Activated naive CD8-positive, alpha-beta T cell treated with anti-CD3 and anti-CD28 coated beads for 36 hours (primary cell): Measurements from ENCODE around the gene IL31RA. TPM values are rescaled to one million over a fixed set of nuclear protein-coding genes. Genes with fewer than 3 reads are reported as not detected.
"Not testable (repeated sequence)": the region's sequence is repeated elsewhere in the genome, so short reads cannot be mapped to it uniquely, and the experiment has no call there.

Source experiments
- DNase-seq: peaks from one replicate; pipeline ENCODE4 v3.0.0; 2021
- H3K27ac Mint-ChIP-seq: one replicate; pipeline ENCODE4 v1.8.0; 2022; ENCODE audit warnings: mild to moderate bottlenecking, moderate library complexity, mixed read lengths
- H3K27me3 Mint-ChIP-seq: one replicate; pipeline ENCODE4 v1.8.0; 2022; ENCODE audit warnings: mild to moderate bottlenecking, mixed read lengths
- H3K36me3 Mint-ChIP-seq: one replicate; pipeline ENCODE4 v1.8.0; 2021; ENCODE audit warnings: mild to moderate bottlenecking, mixed read lengths
- H3K4me1 Mint-ChIP-seq: one replicate; pipeline ENCODE4 v1.8.0; 2021; ENCODE audit warnings: mixed read lengths
- H3K4me3 Mint-ChIP-seq: one replicate; pipeline ENCODE4 v1.8.0; 2022; ENCODE audit warnings: mild to moderate bottlenecking, moderate library complexity, mixed read lengths
- H3K9me3 Mint-ChIP-seq: one replicate; pipeline ENCODE4 v1.8.0; 2022; ENCODE audit warnings: mixed read lengths
- total RNA-seq, 2 experiments: library from RNA; stranded (reverse); gene quantifications; one replicate each; pipeline ENCODE4 v1.2.3, GENCODE V29; 2021

IL31RA gene
- total RNA-seq, result not detected

DNA sequence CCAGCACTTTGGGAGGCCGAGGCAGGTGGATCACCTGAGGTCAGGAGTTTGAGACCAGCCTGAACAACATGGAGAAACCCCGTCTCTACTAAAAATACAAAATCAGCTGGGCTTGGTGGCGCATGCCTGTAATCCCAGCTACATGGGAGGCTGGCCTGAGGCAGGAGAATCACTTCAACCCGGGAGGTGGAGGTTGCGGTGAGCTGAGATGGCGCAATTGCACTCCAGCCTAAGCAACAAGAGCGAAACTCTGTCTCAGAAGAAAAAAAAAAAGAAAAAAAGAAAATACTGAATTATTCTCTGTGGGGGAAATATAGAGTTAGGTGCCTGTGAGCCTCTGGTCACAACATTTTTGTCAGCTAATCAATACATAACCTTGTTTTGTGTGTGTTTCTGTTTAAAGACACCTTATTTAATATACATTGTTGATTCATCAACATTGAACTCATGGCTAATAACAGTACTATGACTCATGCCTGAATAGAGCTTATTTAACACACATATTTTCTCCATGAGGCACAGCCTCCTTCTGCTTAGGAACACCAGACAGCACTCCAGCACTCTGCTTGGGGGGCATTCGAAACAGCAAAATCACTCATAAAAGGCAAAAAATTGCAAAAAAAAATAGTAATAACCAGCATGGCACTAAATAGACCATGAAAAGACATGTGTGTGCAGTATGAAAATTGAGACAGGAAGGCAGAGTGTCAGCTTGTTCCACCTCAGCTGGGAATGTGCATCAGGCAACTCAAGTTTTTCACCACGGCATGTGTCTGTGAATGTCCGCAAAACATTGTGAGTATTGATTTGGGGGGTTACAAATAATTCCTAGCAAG, at the start of gene IL31RA:
Gene IL31RA (plus strand): TSS at position 519 of the 836 bp plus-strand sequence. CDS start 214 bp downstream, at position 733.
- no peak within 1 kb of the TSS for H3K27ac Mint-ChIP-seq
- no peaks in the 10 kb centered on the region for H3K36me3 Mint-ChIP-seq
- no peaks in the 10 kb centered on the region for H3K9me3 Mint-ChIP-seq
- DNase-seq, result no peak
- H3K27me3 Mint-ChIP-seq, result no peaks in the 10 kb centered on the region
- H3K4me1 Mint-ChIP-seq, result peaks cover 21% of the 10 kb centered on the region
- no peak within 1 kb of the TSS for H3K4me3 Mint-ChIP-seq

DNA sequence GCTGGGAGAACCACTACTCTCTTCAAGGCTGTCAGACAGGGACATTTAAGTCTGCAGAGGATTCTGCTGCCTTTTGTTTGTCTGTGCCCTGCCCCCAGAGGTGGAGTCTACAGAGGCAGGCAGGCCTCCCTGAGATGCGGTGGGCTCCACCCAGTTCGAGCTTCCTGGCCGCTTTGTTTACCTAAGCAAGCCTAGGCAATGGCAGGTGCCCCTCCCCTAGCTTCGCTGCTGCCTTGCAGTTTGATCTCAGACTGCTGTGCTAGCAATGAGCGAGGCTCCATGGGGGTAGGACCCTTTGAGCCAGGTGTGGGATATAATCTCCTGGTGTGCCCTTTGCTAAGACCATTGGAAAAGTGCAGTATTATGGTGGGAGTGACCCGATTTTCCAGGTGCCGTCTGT, 42.3 kb upstream of the IL31RA start:
- H3K27me3 Mint-ChIP-seq, H3K27ac Mint-ChIP-seq, H3K4me1 Mint-ChIP-seq, DNase-seq, H3K36me3 Mint-ChIP-seq, H3K9me3 Mint-ChIP-seq, H3K4me3 Mint-ChIP-seq: not testable (repeated sequence)

GRCh38 chr5:55815939-55816338, 35.2 kb upstream of the IL31RA start:
- H3K27ac Mint-ChIP-seq, H3K4me1 Mint-ChIP-seq, H3K9me3 Mint-ChIP-seq, H3K36me3 Mint-ChIP-seq, DNase-seq, H3K4me3 Mint-ChIP-seq: not testable (repeated sequence)
- peaks cover 20% of the 10 kb centered on the region for H3K27me3 Mint-ChIP-seq

DNA sequence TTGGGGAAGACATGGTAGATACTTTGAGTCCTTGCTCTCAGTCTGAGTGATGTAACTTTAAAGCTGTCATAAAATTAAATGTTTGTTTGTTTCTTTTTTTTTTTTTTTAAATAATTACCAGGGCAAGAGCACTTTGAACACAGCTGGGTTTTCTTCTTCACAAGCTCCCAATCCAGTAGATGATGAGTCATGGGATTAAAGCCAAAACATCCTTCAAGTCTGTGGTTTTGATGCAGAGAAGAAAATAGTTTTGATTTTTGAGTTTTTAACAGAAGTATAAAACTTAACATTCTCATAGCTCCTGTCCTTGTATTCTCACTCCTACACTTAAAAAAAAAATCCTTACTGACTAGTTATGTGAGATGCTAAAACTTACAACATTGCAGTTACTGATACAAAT, 34.8 kb upstream of the IL31RA start:
- Mint-ChIP-seq H3K4me3 (no peak overlapping the region), H3K9me3 (no peaks in the 10 kb centered on the region), H3K27me3 (peaks cover 24% of the 10 kb centered on the region)

DNA sequence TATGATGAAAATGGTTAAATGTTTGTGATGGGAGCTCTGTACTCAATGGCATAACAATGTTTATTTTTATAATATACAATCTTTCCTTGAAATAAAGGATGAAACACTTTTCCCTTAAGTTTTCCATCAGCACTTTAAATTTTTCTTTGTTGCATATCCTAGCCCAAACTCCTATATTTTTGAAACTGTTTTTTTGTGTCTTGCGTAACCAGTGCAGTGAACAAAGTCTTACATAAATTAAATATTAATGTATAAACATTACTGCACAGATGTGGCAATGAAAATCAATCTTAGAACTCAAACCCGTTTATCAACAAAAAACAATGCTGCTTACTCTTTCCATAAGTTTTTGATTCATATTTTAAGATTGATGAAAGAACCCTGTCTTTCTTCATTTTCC, 34.1 kb upstream of the IL31RA start:
- Mint-ChIP-seq H3K27ac (no peak overlapping the region), H3K9me3 (no peaks in the 10 kb centered on the region), H3K4me3 (no peak overlapping the region), H3K36me3 (no peaks in the 10 kb centered on the region), H3K27me3 (peaks cover 29% of the 10 kb centered on the region), H3K4me1 (peaks cover 4% of the 10 kb centered on the region)
- DNase-seq, result no peak

More for the DNA sequence above, 34.8 kb upstream of the IL31RA start:
- H3K27ac Mint-ChIP-seq, result no peak overlapping the region
- DNase-seq, result no peak
- no peaks in the 10 kb centered on the region for H3K36me3 Mint-ChIP-seq
- H3K4me1 Mint-ChIP-seq, result peaks cover 4% of the 10 kb centered on the region

- H3K4me1 Mint-ChIP-seq, result peaks cover 9% of the 10 kb centered on the region
- H3K27ac Mint-ChIP-seq, result no peak overlapping the region
- H3K36me3 Mint-ChIP-seq, result no peaks in the 10 kb centered on the region
- no peak overlapping the region for H3K4me3 Mint-ChIP-seq
- H3K27me3 Mint-ChIP-seq, result peaks cover 58% of the 10 kb centered on the region
- no peaks in the 10 kb centered on the region for H3K9me3 Mint-ChIP-seq
- DNase-seq, result no peak
Observed at GRCh38 chr5:55820488-55820887, 30.7 kb upstream of the IL31RA start.

DNA sequence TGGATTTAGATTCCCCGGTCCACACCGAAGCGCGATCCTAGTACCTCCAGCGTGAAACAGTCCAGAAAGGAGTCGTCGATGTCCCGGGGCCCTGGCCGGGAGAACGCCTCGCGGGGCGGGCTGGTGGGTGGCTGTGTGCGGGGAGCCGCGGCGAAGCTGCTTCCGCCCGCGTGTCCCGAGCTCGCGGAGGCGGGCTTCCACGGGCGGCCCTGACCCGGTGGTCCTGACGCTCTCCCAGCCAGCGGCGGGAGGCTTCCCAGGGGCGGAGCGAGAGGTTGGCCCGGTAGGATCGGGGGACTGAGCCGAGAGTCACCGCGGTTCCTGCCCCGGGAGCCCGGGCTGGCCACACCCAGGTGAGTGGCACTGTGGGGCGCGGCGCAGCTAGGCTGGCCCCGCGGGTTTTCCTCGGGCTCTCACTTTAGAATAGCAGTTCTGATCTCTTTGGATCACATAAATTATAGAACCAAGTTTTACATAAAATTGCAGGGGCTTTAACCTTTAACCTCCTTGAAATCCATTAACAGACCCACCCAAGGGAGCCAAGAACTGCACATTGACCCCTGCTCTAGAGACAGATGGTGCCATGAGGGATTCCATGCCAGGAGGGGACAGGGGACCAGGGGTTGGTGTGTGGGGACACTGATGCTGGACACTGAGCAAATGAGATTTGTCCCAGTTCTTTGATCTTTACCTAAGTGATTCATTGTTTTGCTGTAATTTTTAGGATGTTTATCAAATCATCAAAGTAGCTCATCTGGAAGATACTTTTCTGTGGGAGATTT, 29.2 kb upstream of the IL31RA start:
- peak; percentile 6 for DNase-seq
- H3K4me1 Mint-ChIP-seq, result peaks cover 5% of the 10 kb centered on the region
- H3K27me3 Mint-ChIP-seq, result peaks cover 65% of the 10 kb centered on the region

GRCh38 chr5:55823151-55823796, 27.9 kb upstream of the IL31RA start:
- Mint-ChIP-seq H3K4me1 (peaks cover 5% of the 10 kb centered on the region), H3K27ac (no peak overlapping the region), H3K36me3 (no peaks in the 10 kb centered on the region), H3K27me3 (peaks cover 65% of the 10 kb centered on the region), H3K9me3 (no peaks in the 10 kb centered on the region), H3K4me3 (no peak overlapping the region)
- no peak for DNase-seq

More for the DNA sequence above, 29.2 kb upstream of the IL31RA start:
- Mint-ChIP-seq H3K36me3 (no peaks in the 10 kb centered on the region), H3K27ac (no peak overlapping the region), H3K4me3 (peak overlapping the region; percentile 52), H3K9me3 (no peaks in the 10 kb centered on the region)

GRCh38 chr5:55829956-55830355, 21.2 kb upstream of the IL31RA start:
- Mint-ChIP-seq H3K4me1 (no peaks in the 10 kb centered on the region), H3K36me3 (no peaks in the 10 kb centered on the region), H3K27me3 (peaks cover 12% of the 10 kb centered on the region), H3K4me3 (no peak overlapping the region), H3K27ac (no peak overlapping the region), H3K9me3 (peaks cover 6% of the 10 kb centered on the region)
- no peak for DNase-seq

DNA sequence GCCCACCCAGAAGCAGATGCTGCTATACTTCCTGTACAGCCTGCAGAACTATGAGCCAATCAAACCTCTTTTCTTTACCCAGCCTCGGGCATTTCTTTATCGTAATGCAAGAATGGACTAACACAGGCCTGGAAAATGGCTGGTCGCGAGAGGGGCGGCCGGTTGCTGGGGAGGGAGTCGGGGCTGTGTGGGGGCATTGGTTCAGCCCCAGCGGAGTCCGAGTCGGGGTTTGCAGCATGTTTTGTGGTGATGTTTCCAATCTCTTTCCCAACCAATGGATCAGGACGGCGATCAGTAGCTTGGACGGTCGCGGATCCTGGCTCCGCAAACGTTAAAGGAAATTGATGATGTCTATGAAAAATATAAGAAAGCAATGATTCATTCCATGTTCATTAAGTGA, 18.7 kb upstream of the IL31RA start:
- Mint-ChIP-seq H3K4me3 (no peak overlapping the region), H3K9me3 (peaks cover 6% of the 10 kb centered on the region), H3K27me3 (no peaks in the 10 kb centered on the region), H3K36me3 (no peaks in the 10 kb centered on the region), H3K27ac (no peak overlapping the region), H3K4me1 (no peaks in the 10 kb centered on the region)
- DNase-seq, result no peak

GRCh38 chr5:55836191-55836590, 15.0 kb upstream of the IL31RA start:
- no peaks in the 10 kb centered on the region for H3K4me1 Mint-ChIP-seq
- H3K4me3 Mint-ChIP-seq, result no peak overlapping the region
- no peak for DNase-seq
- no peaks in the 10 kb centered on the region for H3K36me3 Mint-ChIP-seq
- peaks cover 6% of the 10 kb centered on the region for H3K9me3 Mint-ChIP-seq
- H3K27me3 Mint-ChIP-seq, result no peaks in the 10 kb centered on the region
- no peak overlapping the region for H3K27ac Mint-ChIP-seq

DNA sequence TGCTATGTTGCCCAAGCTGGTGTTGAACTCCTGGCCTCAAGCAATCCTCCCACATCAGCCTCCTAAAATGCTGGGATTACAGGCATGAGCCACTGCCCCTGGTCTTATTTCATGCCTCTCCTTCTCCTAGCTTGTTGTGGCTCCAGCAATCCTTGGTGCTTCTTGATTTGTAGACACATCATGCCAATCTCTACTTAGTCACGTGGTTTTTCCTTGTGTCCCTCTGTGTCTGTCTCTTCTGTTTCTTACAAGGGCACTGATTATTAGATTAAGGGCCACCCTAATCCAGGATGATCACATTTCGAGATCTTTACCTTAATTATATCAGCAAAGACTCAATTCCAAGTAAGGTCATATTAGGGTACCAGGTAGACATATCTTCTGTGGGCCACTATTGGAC, 9.2 kb upstream of the IL31RA start:
- H3K9me3 Mint-ChIP-seq, result peaks cover 5% of the 10 kb centered on the region

GRCh38 chr5:55847837-55848236, 3.3 kb upstream of the IL31RA start:
- no peak for DNase-seq
- Mint-ChIP-seq H3K9me3 (peaks cover 5% of the 10 kb centered on the region), H3K4me1 (peaks cover 12% of the 10 kb centered on the region), H3K27ac (no peak overlapping the region), H3K4me3 (no peak overlapping the region), H3K36me3 (no peaks in the 10 kb centered on the region), H3K27me3 (no peaks in the 10 kb centered on the region)

More for the DNA sequence above, 9.2 kb upstream of the IL31RA start:
- no peaks in the 10 kb centered on the region for H3K27me3 Mint-ChIP-seq
- no peak overlapping the region for H3K27ac Mint-ChIP-seq
- no peak overlapping the region for H3K4me3 Mint-ChIP-seq
- no peaks in the 10 kb centered on the region for H3K4me1 Mint-ChIP-seq
- DNase-seq, result no peak
- no peaks in the 10 kb centered on the region for H3K36me3 Mint-ChIP-seq

DNA sequence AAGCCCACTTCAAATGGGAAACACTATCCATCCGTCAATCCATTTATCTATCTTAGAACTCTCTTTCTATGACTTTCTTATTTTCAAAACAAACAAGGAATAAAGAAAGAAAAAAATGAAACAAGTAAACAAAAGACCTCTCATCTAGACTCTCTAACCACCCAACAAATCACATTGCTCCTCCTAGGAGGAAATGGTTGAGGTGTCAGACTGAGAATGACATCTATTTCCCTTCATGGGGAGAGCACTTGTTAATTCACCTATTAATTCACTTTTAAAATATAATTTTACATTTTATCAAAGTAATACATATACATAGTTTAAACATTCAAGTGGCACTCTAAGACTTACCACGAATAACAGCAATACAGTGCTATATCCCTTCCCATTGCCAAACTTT, 2.4 kb upstream of the IL31RA start:
- peaks cover 1% of the 10 kb centered on the region for H3K9me3 Mint-ChIP-seq
- H3K27me3 Mint-ChIP-seq, result no peaks in the 10 kb centered on the region
- no peak overlapping the region for H3K4me3 Mint-ChIP-seq
- H3K27ac Mint-ChIP-seq, result no peak overlapping the region
- peaks cover 12% of the 10 kb centered on the region for H3K4me1 Mint-ChIP-seq
- no peak for DNase-seq
- no peaks in the 10 kb centered on the region for H3K36me3 Mint-ChIP-seq

GRCh38 chr5:55851675-55851979, 470 bp downstream of the IL31RA start:
- Mint-ChIP-seq H3K4me1 (peaks cover 26% of the 10 kb centered on the region), H3K4me3 (no peak overlapping the region), H3K27me3 (no peaks in the 10 kb centered on the region), H3K27ac (no peak overlapping the region), H3K9me3 (no peaks in the 10 kb centered on the region), H3K36me3 (peaks cover 3% of the 10 kb centered on the region)
- no peak for DNase-seq
